Gastrocnemius medialis (tissue), 4 donors: ENCODE measurements around the gene WDR31. TPM values are rescaled to one million over a fixed set of nuclear protein-coding genes. Genes with fewer than 3 reads are reported as not detected.

Experiments
- ATAC-seq, 2 donors: fragments of 150-250 bp; one replicate each; pipeline ENCODE4 v1.9.1; 2016
- DNase-seq, 2 donors: peaks; one replicate each; pipeline ENCODE4 v3.0.0-alpha.2; 2019
- H3K27ac ChIP-seq, 4 donors: fragments of 200-600 bp; sonication (generic); 1 replicate in 1 of 4; 2 replicates in 3 of 4; pipeline ENCODE4 v1.5.1; 2016 to 2018; ENCODE audit warnings: mild to moderate bottlenecking in 2 of 4, moderate library complexity in 1 of 4
- H3K27me3 ChIP-seq, 3 donors: fragments of 200-600 bp; sonication (generic) in 2 of 3; 1 replicate in 1 of 3; 2 replicates in 2 of 3; pipeline versions ENCODE4 v1.5.1 to v1.6.0; 2016 to 2019; ENCODE audit warnings: mild to moderate bottlenecking in 1 of 3, moderate library complexity in 1 of 3
- H3K36me3 ChIP-seq, 2 donors: fragments of 200-600 bp; sonication (generic) in 1 of 2; one replicate each; pipeline ENCODE4 v1.5.1; 2017 to 2018
- H3K4me1 ChIP-seq, 2 donors: fragments of 200-600 bp; sonication (generic) in 1 of 2; one replicate each; pipeline ENCODE4 v1.5.1; 2016 to 2017; ENCODE audit warnings: mild to moderate bottlenecking in 2 of 2
- H3K4me3 ChIP-seq, 4 donors: fragments of 200-600 bp; sonication (generic) in 3 of 4; 1 replicate in 1 of 4; 2 replicates in 3 of 4; pipeline ENCODE4 v1.5.1; 2016 to 2019; ENCODE audit warnings: mild to moderate bottlenecking in 2 of 4
- H3K9me3 ChIP-seq, 3 donors: fragments of 200-600 bp; sonication (generic) in 2 of 3; 1 replicate in 1 of 3; 2 replicates in 2 of 3; pipeline ENCODE4 v1.5.1; 2016 to 2019
- CTCF ChIP-seq, 5 experiments: fragments of 450-650 bp in 3 of 5; fragments of 200-600 bp in 2 of 5; sonication (generic) in 2 of 5; IDR thresholded peaks in 4 of 5; conservative IDR thresholded peaks in 1 of 5; 1 replicate in 4 of 5; 2 replicates in 1 of 5; pipeline ENCODE4 v1.5.1; 2016 to 2019; ENCODE audit warnings: antibody characterized with exemption in 5 of 5, mild to moderate bottlenecking in 3 of 5, moderate library complexity in 3 of 5
- POLR2A ChIP-seq, 2 donors: fragments of 450-650 bp; IDR thresholded peaks; one replicate each; pipeline ENCODE4 v1.6.1; 2017; ENCODE audit warnings: antibody characterized with exemption in 2 of 2, mild to moderate bottlenecking in 2 of 2, moderate library complexity in 2 of 2
- in situ Hi-C, 4 donors: fragments of 200-750 bp; cut with MboI; loops; one replicate each; pipeline versions ENCODE4 v1.15.0 to v1.8.0; 2017; ENCODE audit warnings: low sequenced_read_pairs in 4 of 4
- intact Hi-C: fragments of 100-400 bp; cut with DNase I; formaldehyde crosslinking; loops from one replicate; pipeline ENCODE4 v1.15.1; 2023; ENCODE audit warnings: low total_unique reads
- total RNA-seq, 4 donors: library from RNA; depleted of rRNA; stranded (reverse); fragments of >200 nt; gene quantifications; one replicate each; pipeline versions ENCODE4 v1.1.0 to v1.2.3, GENCODE V29; 2016

WDR31 gene
- total RNA-seq, 4 donors from 2014 or later: 0.29 to 1.1 (median 0.36) TPM; not detected in 1

DNA sequence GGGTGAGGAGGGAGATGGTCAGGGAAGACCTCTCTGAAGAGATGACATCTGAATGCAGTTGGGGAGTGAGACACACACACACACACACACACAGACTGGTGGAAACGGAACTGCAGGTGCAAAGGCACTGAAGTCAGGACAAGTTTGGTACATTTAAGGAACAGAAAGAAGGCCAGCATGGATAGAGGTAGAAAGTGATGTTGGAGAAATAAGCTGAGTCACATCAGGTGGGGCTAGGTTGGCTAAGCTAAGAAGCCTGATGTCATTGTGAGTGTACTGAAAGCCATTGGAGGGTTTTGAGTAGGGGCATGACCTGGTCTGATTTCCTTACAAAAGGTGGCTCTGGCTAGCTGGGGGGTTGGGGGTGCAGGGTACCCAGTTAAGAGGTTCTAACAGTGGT lies 12.3 kb upstream of the WDR31 start:
- Histone ChIP-seq H3K36me3 (no peaks in the 10 kb centered on the region), H3K9me3 (no peaks in the 10 kb centered on the region), H3K27ac (no peak overlapping the region), H3K4me1 (peaks cover 7% of the 10 kb centered on the region in 2 donors), H3K4me3 (no peak overlapping the region), H3K27me3 (peaks cover 21 to 40% (median 28%) of the 10 kb centered on the region in 3 donors)
- TF ChIP-seq CTCF (IDR thresholded peaks at IDR 0.05 in 4 of 5, conservative IDR thresholded peaks at IDR 0.05 in 1 of 5) (no peak), POLR2A (IDR thresholded peaks at IDR 0.05) (no peak)
- in situ Hi-C loops (no loop called here), intact Hi-C loops (no loop called here)
- ATAC-seq (no peak), DNase-seq (no peak)

DNA sequence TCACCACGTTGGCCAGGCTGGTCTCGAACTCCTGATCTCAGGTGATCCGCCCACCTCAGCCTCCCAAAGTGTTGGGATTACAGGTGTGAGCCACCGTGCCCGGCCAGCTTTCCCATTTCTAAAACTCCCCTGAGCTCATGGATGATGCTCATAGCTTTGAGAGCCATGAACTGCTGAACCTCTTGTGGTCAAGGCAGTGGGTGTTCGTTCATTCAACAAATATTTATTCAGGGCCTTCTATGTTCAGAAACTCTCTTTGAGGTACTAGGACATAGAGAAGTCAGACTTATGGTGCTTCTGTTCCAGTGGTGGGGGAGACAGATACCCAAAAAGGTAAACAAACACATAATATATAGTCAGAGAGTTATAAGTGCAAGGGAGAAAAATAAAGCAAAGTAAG lies 11.9 kb upstream of the WDR31 start:
- H3K27me3 ChIP-seq: peaks cover 21 to 40% (median 28%) of the 10 kb centered on the region in 3 donors
- no peak for ATAC-seq
- H3K4me1 ChIP-seq: peaks cover 7% of the 10 kb centered on the region in 2 donors
- H3K36me3 ChIP-seq: no peaks in the 10 kb centered on the region
- no peak for TF ChIP-seq CTCF (IDR thresholded peaks at IDR 0.05 in 4 of 5, conservative IDR thresholded peaks at IDR 0.05 in 1 of 5)
- TF ChIP-seq POLR2A (IDR thresholded peaks at IDR 0.05): no peak
- no peak overlapping the region for H3K27ac ChIP-seq
- no peaks in the 10 kb centered on the region for H3K9me3 ChIP-seq
- no peak for DNase-seq
- in situ Hi-C loops (no loop called here), intact Hi-C loops (no loop called here)
- no peak overlapping the region for H3K4me3 ChIP-seq

- intact Hi-C loops: no loop called here
- no peaks in the 10 kb centered on the region for H3K36me3 ChIP-seq
- no peak overlapping the region for H3K4me3 ChIP-seq
- no peak overlapping the region for H3K27ac ChIP-seq
- H3K9me3 ChIP-seq: no peaks in the 10 kb centered on the region
- peaks cover 21 to 40% (median 28%) of the 10 kb centered on the region in 3 donors for H3K27me3 ChIP-seq
- H3K4me1 ChIP-seq: peaks cover 7% of the 10 kb centered on the region in 2 donors
- TF ChIP-seq CTCF (IDR thresholded peaks at IDR 0.05 in 4 of 5, conservative IDR thresholded peaks at IDR 0.05 in 1 of 5) (no peak), POLR2A (IDR thresholded peaks at IDR 0.05) (no peak)
- DNase-seq (no peak), ATAC-seq (no peak)
- in situ Hi-C loops: no loop called here
Measured at GRCh38 chr9:113350937-113351336, 10.9 kb upstream of the WDR31 start.

DNA sequence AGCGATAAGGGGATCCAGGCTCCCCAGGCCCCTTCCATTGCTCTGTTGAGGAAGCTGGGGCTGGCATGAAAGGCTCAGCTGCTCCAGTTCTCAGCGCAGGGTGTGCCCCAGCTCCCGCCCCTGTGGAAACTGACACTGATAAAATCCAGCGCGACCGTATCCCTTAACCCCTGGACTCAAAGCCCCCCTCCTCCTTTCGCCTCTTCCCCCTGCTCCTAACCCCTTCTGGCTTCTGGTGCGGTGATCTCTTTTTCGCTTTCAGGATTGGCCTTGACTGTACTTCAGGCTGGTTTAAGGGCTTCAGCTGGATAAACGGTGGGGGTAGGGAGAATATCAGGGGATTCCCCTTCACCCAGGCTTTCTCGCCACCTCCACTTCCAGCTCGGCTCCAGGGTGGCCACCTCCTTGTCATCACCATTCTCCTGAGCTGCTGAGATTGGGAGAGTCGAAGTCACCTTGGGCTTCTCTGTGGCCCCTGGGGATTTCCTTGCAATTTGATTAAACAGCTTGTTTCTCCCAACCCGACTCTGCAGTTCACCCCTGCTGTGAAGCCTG lies 10.1 kb upstream of the WDR31 start:
- Histone ChIP-seq H3K27me3 (peaks cover 21 to 40% (median 28%) of the 10 kb centered on the region in 3 donors), H3K4me1 (peaks cover 7% of the 10 kb centered on the region in 2 donors), H3K36me3 (no peaks in the 10 kb centered on the region), H3K27ac (no peak overlapping the region), H3K9me3 (no peaks in the 10 kb centered on the region), H3K4me3 (peak overlapping the region; percentile 24 to 55 (median 32))
- DNase-seq: no peak
- no peak for ATAC-seq
- in situ Hi-C loops (no loop called here), intact Hi-C loops (no loop called here)
- TF ChIP-seq POLR2A (IDR thresholded peaks at IDR 0.05) (no peak), CTCF (IDR thresholded peaks at IDR 0.05 in 4 of 5, conservative IDR thresholded peaks at IDR 0.05 in 1 of 5) (no peak)
